K562 (cell line): ENCODE results near the gene FASTKD3. TPM values are rescaled to one million over a fixed set of nuclear protein-coding genes. Genes with fewer than 3 reads are reported as not detected.
A peak's percentile ranks its signal among the peaks of the same experiment; 100 is the strongest.

Experiments used
- ATAC-seq: fragments of 200-7000 bp; cut with Tn5 transposase; 3 replicates; pipeline ENCODE4 v1.9.1; 2020; ENCODE audit warnings: moderate library complexity
- BruUV-seq: library from RNA; stranded (reverse); fragments of 400-500 nt; replicated peaks from 2 replicates; lab custom pipeline; 2021; lab: Mats Ljungman, UMichigan
- CTCF ChIA-PET: fragments of 300-600 bp; formaldehyde crosslinking; extraction: SDS; loops from one replicate; lab custom pipeline; 2021; ENCODE audit warnings: low intra/inter-chr PET ratio; lab: Yijun Ruan, JAX
- POLR2A ChIA-PET: fragments of 300-600, 350-650 bp; sonication (Branson Sonifier 250); formaldehyde crosslinking; extraction: SDS; loops from one replicate; lab custom pipeline; 2021; ENCODE audit warnings: antibody characterized with exemption, inconsistent platforms; lab: Yijun Ruan, JAX
- DNase-seq, 4 experiments: peaks; one replicate each; pipeline versions ENCODE4 v3.0.0 to v3.0.0-alpha.2; 2011 to 2018; ENCODE audit warnings: low spot score in 3 of 4, mixed read lengths in 3 of 4; ENCODE audit errors: extremely low read depth in 1 of 4
- FAIRE-seq: peaks from 2 replicates; lab custom pipeline; 2011; peaks lifted over from hg19 to GRCh38; lab: Jason Lieb, UNC
- H2AFZ ChIP-seq: 2 replicates; pipeline ENCODE4 v1.6.0; 2011; ENCODE audit warnings: low read depth, low read length, control low read depth, inconsistent platforms
- H3K27ac ChIP-seq: fragments of 200-600 bp; 3 replicates; pipeline ENCODE4 v1.8.0; 2011; ENCODE audit warnings: low read depth, mild to moderate bottlenecking, control low read depth, inconsistent platforms, low read length, moderate library complexity, mixed read lengths; ENCODE audit errors: extremely low read depth
- H3K27me3 ChIP-seq, 2 experiments: fragments of 300-600 bp in 1 of 2; 2 replicates in 1 of 2; 3 replicates in 1 of 2; pipeline versions ENCODE4 v1.6.0 to v1.8.0; 2011; ENCODE audit warnings: inconsistent platforms in 2 of 2, low read length in 2 of 2, mild to moderate bottlenecking in 1 of 2, mixed read lengths in 1 of 2, moderate library complexity in 1 of 2; ENCODE audit not compliant: control insufficient read depth in 2 of 2, insufficient read depth in 2 of 2
- H3K36me3 ChIP-seq: fragments of 300-600 bp; 3 replicates; pipeline ENCODE4 v1.8.0; 2011; ENCODE audit warnings: mild to moderate bottlenecking, low read length, inconsistent platforms; ENCODE audit not compliant: control insufficient read depth, insufficient read depth
- H3K4me1 ChIP-seq, 2 experiments: fragments of 200-600 bp in 1 of 2; replicated peaks in 1 of 2; 2 replicates in 1 of 2; 3 replicates in 1 of 2; pipeline versions ENCODE4 v1.5.1 to v1.8.0; 2011; ENCODE audit warnings: inconsistent platforms in 2 of 2, low read length in 2 of 2, mild to moderate bottlenecking in 1 of 2, mixed read lengths in 1 of 2, moderate library complexity in 1 of 2; ENCODE audit not compliant: control insufficient read depth in 2 of 2, insufficient read depth in 2 of 2
- H3K4me2 ChIP-seq: 2 replicates; pipeline ENCODE4 v1.6.1; 2011; ENCODE audit warnings: low read length, control low read depth, inconsistent platforms, mixed read lengths; ENCODE audit not compliant: insufficient read depth
- H3K4me3 ChIP-seq: fragments of 200-600 bp; sonication (generic), shearing (Covaris generic); 2 replicates; pipeline ENCODE4 v1.5.1; 2016; ENCODE audit warnings: control low read depth, inconsistent platforms
- H3K79me2 ChIP-seq: fragments of 200-600 bp; 3 replicates; pipeline ENCODE4 v1.8.0; 2011; ENCODE audit warnings: low read length, inconsistent platforms; ENCODE audit not compliant: control insufficient read depth, insufficient read depth
- H3K9ac ChIP-seq, 2 experiments: 2 replicates each; pipeline versions ENCODE4 v1.6.0 to v1.6.1; 2011; ENCODE audit warnings: low read depth in 2 of 2, low read length in 2 of 2, control low read depth in 1 of 2, inconsistent platforms in 1 of 2, mild to moderate bottlenecking in 1 of 2, mixed read lengths in 1 of 2; ENCODE audit not compliant: insufficient read depth in 1 of 2
- H3K9me1 ChIP-seq: one replicate; pipeline ENCODE4 v1.6.0; 2011; ENCODE audit warnings: inconsistent platforms, mild to moderate bottlenecking, low read length, moderate library complexity; ENCODE audit not compliant: control insufficient read depth, insufficient read depth
- H3K9me3 ChIP-seq: replicated peaks from 2 replicates; pipeline ENCODE4 v1.5.1; 2011; ENCODE audit warnings: low read depth, low read length, inconsistent platforms; ENCODE audit not compliant: control insufficient read depth, insufficient read depth
- H4K20me1 ChIP-seq: replicated peaks from 2 replicates; pipeline ENCODE4 v1.6.1; 2011; ENCODE audit warnings: low read length, inconsistent platforms, mixed read lengths; ENCODE audit not compliant: control insufficient read depth, insufficient read depth
- ESRRB ChIP-seq: fragments of 250-450 bp; sonication (Bioruptor Pico); IDR thresholded peaks from 2 replicates; pipeline ENCODE4 v1.5.0; 2020; ENCODE audit warnings: mild to moderate bottlenecking, moderate library complexity, borderline replicate concordance
- GABPA ChIP-seq: fragments of 200-800 bp; sonication (Bioruptor generic); conservative IDR thresholded peaks from 2 replicates; pipeline ENCODE4 v1.6.1; 2016; ENCODE audit warnings: low read depth, missing genetic modification characterization, missing compliant biosample characterization
- HNRNPLL ChIP-seq: fragments of 200-400 bp; formaldehyde crosslinking; IDR thresholded peaks from 2 replicates; pipeline ENCODE4 v1.6.1; 2017; ENCODE audit warnings: low read length, low read depth, mild to moderate bottlenecking; ENCODE audit not compliant: poor library complexity, severe bottlenecking
- ILK ChIP-seq: fragments of 450-650 bp; IDR thresholded peaks from 2 replicates; pipeline ENCODE4 v1.6.1; 2016; ENCODE audit warnings: missing genetic modification characterization, low read depth, mild to moderate bottlenecking, missing compliant biosample characterization, moderate library complexity, borderline replicate concordance
- NCOA2 ChIP-seq, 2 experiments: fragments of 450-650 bp; IDR thresholded peaks; 2 replicates each; pipeline ENCODE4 v1.6.1; 2018; ENCODE audit warnings: mild to moderate bottlenecking in 2 of 2, moderate library complexity in 1 of 2; ENCODE audit not compliant: partially characterized antibody in 2 of 2
- NCOA4 ChIP-seq: fragments of 450-650 bp; IDR thresholded peaks from 2 replicates; pipeline ENCODE4 v1.6.1; 2018; ENCODE audit warnings: mild to moderate bottlenecking; ENCODE audit not compliant: partially characterized antibody
- NR1H2 ChIP-seq: sonication (generic); formaldehyde crosslinking; IDR thresholded peaks from 2 replicates; pipeline ENCODE4 v1.4.0; 2020; ENCODE audit warnings: mild to moderate bottlenecking, missing genetic modification reagents
- PHB2 ChIP-seq: fragments of 450-650 bp; IDR thresholded peaks from 2 replicates; pipeline ENCODE4 v1.6.1; 2017; ENCODE audit warnings: low read depth
- PTRF ChIP-seq: fragments of 450-650 bp; IDR thresholded peaks from 2 replicates; pipeline ENCODE4 v1.6.1; 2016; ENCODE audit warnings: mild to moderate bottlenecking, missing genetic modification characterization, missing compliant biosample characterization
- ZFPM2 ChIP-seq: fragments of 250-450 bp; sonication (Bioruptor Pico); IDR thresholded peaks from 2 replicates; pipeline ENCODE4 v1.5.1; 2022; ENCODE audit warnings: mild to moderate bottlenecking
- ZNF324 ChIP-seq: fragments of 250-450 bp; sonication (Bioruptor Pico); IDR thresholded peaks from 2 replicates; pipeline ENCODE4 v1.4.0; 2020; ENCODE audit warnings: mild to moderate bottlenecking
- WGBS: fragments of 100-300 bp; shearing (Covaris generic); methylation state at CpG from one replicate; pipeline ENCODE4 v1.1.6; 2016; ENCODE audit warnings: low coverage, mixed read lengths; ENCODE audit not compliant: insufficient coverage; ENCODE audit errors: missing lambda C conversion rate; 5-methylcytosine and 5-hydroxymethylcytosine counted together
- in situ Hi-C: fragments of 300-500 bp; cut with MboI; formaldehyde crosslinking; loops from 4 replicates; pipeline ENCODE4 v1.15.0; 2018; ENCODE audit warnings: inconsistent platforms, mixed read lengths
- intact Hi-C: fragments of 100-400 bp; cut with micrococcal nuclease; formaldehyde crosslinking; loops from 2 replicates; pipeline ENCODE4 v1.14.2; 2022
- polyA plus RNA-seq, 8 experiments: library from polyadenylated mRNA; depleted of rRNA in 4 of 8; stranded (reverse) in 5 of 8; unstranded in 3 of 8; fragments of >200 nt; fragmentation: Nextera tagmentation in 2 of 8; fragmentation: Illumina TruSeq in 1 of 8; extraction: Ambion mirVana in 2 of 8; extraction: Trizol in 1 of 8; gene quantifications; 2 replicates each; pipeline versions ENCODE4 v1.2.1 to v1.2.3, GENCODE V29; 2011 to 2014; ENCODE audit warnings: inconsistent platforms in 1 of 8, missing spikeins in 1 of 8
- total RNA-seq, 7 experiments: library from RNA; depleted of rRNA in 6 of 7; stranded (reverse); fragments of >200 nt in 6 of 7; fragmentation: Illumina TruSeq in 2 of 7; extraction: Trizol in 2 of 7; gene quantifications; 2 replicates each; pipeline versions ENCODE4 v1.2.1 to v1.2.3, GENCODE V29; 2011 to 2021; ENCODE audit warnings: low replicate concordance in 1 of 7
- TF ChIP-seq, protein P1 (sequence below): fragments of 250-450 bp; sonication (Bioruptor Pico); IDR thresholded peaks from 2 replicates; pipeline ENCODE4 v1.5.0; 2020; ENCODE audit warnings: mild to moderate bottlenecking, borderline replicate concordance
- TF ChIP-seq, protein P2 (sequence below): fragments of 450-650 bp; IDR thresholded peaks from 2 replicates; pipeline ENCODE4 v1.6.1; 2016; ENCODE audit warnings: borderline replicate concordance
- TF ChIP-seq, protein P3 (sequence below), 2 experiments: fragments of 250-450 bp in 1 of 2; fragments of 450-650 bp in 1 of 2; sonication (Bioruptor Pico) in 1 of 2; IDR thresholded peaks; 2 replicates each; pipeline versions ENCODE4 v1.6.1 to v1.8.0; 2016 to 2021; ENCODE audit warnings: mild to moderate bottlenecking in 2 of 2, moderate library complexity in 2 of 2, missing compliant biosample characterization in 1 of 2, missing genetic modification characterization in 1 of 2
- TF ChIP-seq, protein P4 (sequence below): IDR thresholded peaks from 2 replicates; pipeline ENCODE4 v1.6.1; 2016; ENCODE audit warnings: missing genetic modification characterization, missing compliant biosample characterization

The FASTKD3 gene
- total and polyA plus RNA-seq, 9 of the 15 experiments (the other 6 are each of a cell fraction or from before 2014, with no cell fraction given): 17.1 to 149 (median 47.5) TPM

DNA sequence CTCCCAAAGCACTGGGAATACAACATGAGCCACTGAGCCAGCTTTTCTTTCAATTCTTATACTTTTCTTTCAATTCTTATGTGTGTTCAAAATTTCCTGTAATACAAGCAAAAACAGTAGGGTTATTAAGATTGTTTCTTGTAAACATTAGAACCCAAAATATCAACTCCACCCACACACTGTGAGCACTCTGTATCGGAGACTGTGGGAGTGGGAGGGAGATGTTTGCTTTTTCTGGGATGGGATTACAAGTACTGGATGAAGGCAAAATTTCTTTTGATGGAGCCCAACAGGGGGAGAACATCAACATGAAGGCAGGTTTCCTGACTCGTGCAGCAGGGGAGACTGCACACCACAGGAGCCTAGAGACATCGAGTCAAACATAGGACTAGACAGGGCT is 13.2 kb downstream of the FASTKD3 start:
- Histone ChIP-seq H3K4me2 (no peak overlapping the region), H3K79me2 (no peaks in the 10 kb centered on the region), H3K27ac (no peak overlapping the region), H3K9ac (no peak overlapping the region), H3K36me3 (peaks cover 19% of the 10 kb centered on the region; the same call in 2 of the 3 replicates), H4K20me1 (no peaks in the 10 kb centered on the region), H3K4me1 (peaks cover 0 to 10% of the 10 kb centered on the region in 2 experiments), H3K9me3 (no peaks in the 10 kb centered on the region), H3K4me3 (no peak overlapping the region), H3K9me1 (no peaks in the 10 kb centered on the region), H2AFZ (peak overlapping the region; percentile 10; the same call in 1 of the 2 replicates), H3K27me3 (no peaks in the 10 kb centered on the region)
- no peak for FAIRE-seq
- TF ChIP-seq GABPA (tag): no peak
- TF ChIP-seq, protein P1, sequence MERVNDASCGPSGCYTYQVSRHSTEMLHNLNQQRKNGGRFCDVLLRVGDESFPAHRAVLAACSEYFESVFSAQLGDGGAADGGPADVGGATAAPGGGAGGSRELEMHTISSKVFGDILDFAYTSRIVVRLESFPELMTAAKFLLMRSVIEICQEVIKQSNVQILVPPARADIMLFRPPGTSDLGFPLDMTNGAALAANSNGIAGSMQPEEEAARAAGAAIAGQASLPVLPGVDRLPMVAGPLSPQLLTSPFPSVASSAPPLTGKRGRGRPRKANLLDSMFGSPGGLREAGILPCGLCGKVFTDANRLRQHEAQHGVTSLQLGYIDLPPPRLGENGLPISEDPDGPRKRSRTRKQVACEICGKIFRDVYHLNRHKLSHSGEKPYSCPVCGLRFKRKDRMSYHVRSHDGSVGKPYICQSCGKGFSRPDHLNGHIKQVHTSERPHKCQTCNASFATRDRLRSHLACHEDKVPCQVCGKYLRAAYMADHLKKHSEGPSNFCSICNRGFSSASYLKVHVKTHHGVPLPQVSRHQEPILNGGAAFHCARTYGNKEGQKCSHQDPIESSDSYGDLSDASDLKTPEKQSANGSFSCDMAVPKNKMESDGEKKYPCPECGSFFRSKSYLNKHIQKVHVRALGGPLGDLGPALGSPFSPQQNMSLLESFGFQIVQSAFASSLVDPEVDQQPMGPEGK (CRISPR knock-in tag): no peak
- no peak for TF ChIP-seq ZFPM2
- TF ChIP-seq ZNF324: no peak
- TF ChIP-seq NCOA2 (IDR thresholded peaks at IDR 0.05; ENCODE audit: partially characterized antibody in 2 of 2): no peak
- TF ChIP-seq NCOA4: no peak
- no peak for TF ChIP-seq ESRRB (CRISPR knock-in tag)
- TF ChIP-seq, protein P2, sequence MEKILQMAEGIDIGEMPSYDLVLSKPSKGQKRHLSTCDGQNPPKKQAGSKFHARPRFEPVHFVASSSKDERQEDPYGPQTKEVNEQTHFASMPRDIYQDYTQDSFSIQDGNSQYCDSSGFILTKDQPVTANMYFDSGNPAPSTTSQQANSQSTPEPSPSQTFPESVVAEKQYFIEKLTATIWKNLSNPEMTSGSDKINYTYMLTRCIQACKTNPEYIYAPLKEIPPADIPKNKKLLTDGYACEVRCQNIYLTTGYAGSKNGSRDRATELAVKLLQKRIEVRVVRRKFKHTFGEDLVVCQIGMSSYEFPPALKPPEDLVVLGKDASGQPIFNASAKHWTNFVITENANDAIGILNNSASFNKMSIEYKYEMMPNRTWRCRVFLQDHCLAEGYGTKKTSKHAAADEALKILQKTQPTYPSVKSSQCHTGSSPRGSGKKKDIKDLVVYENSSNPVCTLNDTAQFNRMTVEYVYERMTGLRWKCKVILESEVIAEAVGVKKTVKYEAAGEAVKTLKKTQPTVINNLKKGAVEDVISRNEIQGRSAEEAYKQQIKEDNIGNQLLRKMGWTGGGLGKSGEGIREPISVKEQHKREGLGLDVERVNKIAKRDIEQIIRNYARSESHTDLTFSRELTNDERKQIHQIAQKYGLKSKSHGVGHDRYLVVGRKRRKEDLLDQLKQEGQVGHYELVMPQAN: no peak
- TF ChIP-seq HNRNPLL: no peak
- TF ChIP-seq, protein P3, sequence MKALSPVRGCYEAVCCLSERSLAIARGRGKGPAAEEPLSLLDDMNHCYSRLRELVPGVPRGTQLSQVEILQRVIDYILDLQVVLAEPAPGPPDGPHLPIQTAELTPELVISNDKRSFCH (CRISPR knock-in tag; IDR thresholded peaks at IDR 0.05): no peak
- TF ChIP-seq, protein P3 (tag; IDR thresholded peaks at IDR 0.05): no peak
- TF ChIP-seq NR1H2 (CRISPR knock-in tag): no peak
- TF ChIP-seq PHB2: no peak
- TF ChIP-seq, protein P4, sequence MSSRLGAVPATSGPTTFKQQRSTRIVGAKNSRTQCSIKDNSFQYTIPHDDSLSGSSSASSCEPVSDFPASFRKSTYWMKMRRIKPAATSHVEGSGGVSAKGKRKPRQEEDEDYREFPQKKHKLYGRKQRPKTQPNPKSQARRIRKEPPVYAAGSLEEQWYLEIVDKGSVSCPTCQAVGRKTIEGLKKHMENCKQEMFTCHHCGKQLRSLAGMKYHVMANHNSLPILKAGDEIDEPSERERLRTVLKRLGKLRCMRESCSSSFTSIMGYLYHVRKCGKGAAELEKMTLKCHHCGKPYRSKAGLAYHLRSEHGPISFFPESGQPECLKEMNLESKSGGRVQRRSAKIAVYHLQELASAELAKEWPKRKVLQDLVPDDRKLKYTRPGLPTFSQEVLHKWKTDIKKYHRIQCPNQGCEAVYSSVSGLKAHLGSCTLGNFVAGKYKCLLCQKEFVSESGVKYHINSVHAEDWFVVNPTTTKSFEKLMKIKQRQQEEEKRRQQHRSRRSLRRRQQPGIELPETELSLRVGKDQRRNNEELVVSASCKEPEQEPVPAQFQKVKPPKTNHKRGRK: no peak
- no peak for TF ChIP-seq PTRF (tag)
- TF ChIP-seq ILK: no peak
- BruUV-seq: no TSS peak
- CTCF ChIA-PET: no interaction called here
- intact Hi-C loops: loop anchor here (5.0 kb wide), 2 partner anchors 38 to 98 kb away; no protein-coding TSS in a partner anchor
- no peak for DNase-seq
- ATAC-seq: no peak
- POLR2A ChIA-PET: interaction anchor here (1.0 to 1.2 kb wide), 3 partner anchors 10 to 38 kb away, joined by 3 to 4 read pairs (median 3); no protein-coding TSS in a partner anchor
- WGBS: 3% methylated on average over 3 of the region's 3 CpGs
- in situ Hi-C loops: no loop called here
